HepG2 (cell line): ENCODE data around the gene KCTD16.

Source experiments
- AGO1 ChIP-seq: fragments of 200-400 bp; formaldehyde crosslinking; IDR thresholded peaks from 2 replicates; pipeline ENCODE4 v1.6.1; 2017; ENCODE audit warnings: mild to moderate bottlenecking, low read depth, low read length, moderate library complexity; ENCODE audit not compliant: poor library complexity, severe bottlenecking
- ASH2L ChIP-seq: fragments of 300-600, 200-600 bp; sonication (generic); IDR thresholded peaks from 2 replicates; pipeline ENCODE4 v1.7.0; 2017; ENCODE audit warnings: low read depth, mild to moderate bottlenecking, moderate library complexity, mixed read lengths, low read length; ENCODE audit not compliant: insufficient read length
- FOXA1 ChIP-seq, 2 experiments: fragments of 450-650 bp in 1 of 2; sonication (generic) in 1 of 2; formaldehyde crosslinking in 1 of 2; IDR thresholded peaks; 2 replicates each; pipeline versions ENCODE4 v1.4.0 to v1.6.1; 2016 to 2020; ENCODE audit warnings: missing genetic modification reagents in 1 of 2

GRCh38 chr5:144481861-144482260, 311.2 kb downstream of the KCTD16 start:
- TF ChIP-seq FOXA1 (IDR thresholded peaks at IDR 0.05) = no peak
- no peak for TF ChIP-seq FOXA1 (CRISPR knock-in tag; IDR thresholded peaks at IDR 0.05)
- no peak for TF ChIP-seq ASH2L
- TF ChIP-seq AGO1 = no peak
